Measurements from ENCODE around the gene NCOR2. TPM values are rescaled to one million over a fixed set of nuclear protein-coding genes. Genes with fewer than 3 reads are reported as not detected.
A peak's percentile ranks its signal among the peaks of the same experiment; 100 is the strongest.

Gene NCOR2
- 240 TPM for polyA plus RNA-seq (2013, experiment 1 of 2; ENCODE audit: insufficient read length)
- 234 TPM for polyA plus RNA-seq (2013, experiment 2 of 2; ENCODE audit: insufficient read length)

- no peak for DNase-seq
These were observed at the start of gene NCOR2 for GRCh38 chr12:124566997-124567672. NCOR2 (minus strand) TSS chr12:124567612; CDS start chr12:124495251, 72,361 bp downstream.

GRCh38 chr12:124616394-124617221 is 49.2 kb upstream of the NCOR2 start:
- no peak for DNase-seq

- DNase-seq = no peak
These were observed 47.3 kb upstream of the NCOR2 start for GRCh38 chr12:124614512-124615292.

- peak; percentile 91 for DNase-seq
These were observed 45.8 kb upstream of the NCOR2 start for GRCh38 chr12:124613151-124613585.

- no peak for DNase-seq
These were observed 44.9 kb upstream of the NCOR2 start for GRCh38 chr12:124612410-124612680.

GRCh38 chr12:124611559-124612409 is 44.4 kb upstream of the NCOR2 start:
- no peak for DNase-seq

GRCh38 chr12:124610629-124611558 is 43.5 kb upstream of the NCOR2 start:
- no peak for DNase-seq

- no peak for DNase-seq
These were observed 42.7 kb upstream of the NCOR2 start for GRCh38 chr12:124610021-124610612.

GRCh38 chr12:124609041-124609989 is 41.9 kb upstream of the NCOR2 start:
- peak; percentile 37 for DNase-seq

GRCh38 chr12:124608450-124608870 is 41.0 kb upstream of the NCOR2 start:
- DNase-seq = peak; percentile 33

- no peak for DNase-seq
These were observed 40.4 kb upstream of the NCOR2 start for GRCh38 chr12:124607681-124608425.

- no peak for DNase-seq
These were observed 38.7 kb upstream of the NCOR2 start for GRCh38 chr12:124605883-124606774.

GRCh38 chr12:124605150-124605882 is 37.9 kb upstream of the NCOR2 start:
- no peak for DNase-seq

GRCh38 chr12:124604264-124604680 is 36.9 kb upstream of the NCOR2 start:
- DNase-seq = no peak

GRCh38 chr12:124603831-124604251 is 36.4 kb upstream of the NCOR2 start:
- DNase-seq = peak; percentile 58

GRCh38 chr12:124603100-124603541 is 35.7 kb upstream of the NCOR2 start:
- peak; percentile 42 for DNase-seq

- peak; percentile 85 for DNase-seq
These were observed 34.3 kb upstream of the NCOR2 start for GRCh38 chr12:124601706-124602105.

Data from fibroblast of skin of scalp (primary cell).